GM12872 (cell line): Measurements from ENCODE around the gene SLC22A13.

Source experiments
- TF ChIP-seq, protein P1 (sequence below): IDR thresholded peaks from 3 replicates; pipeline ENCODE4 v1.5.1; 2011; ENCODE audit warnings: low read depth, mild to moderate bottlenecking, low read length, moderate library complexity; ENCODE audit not compliant: insufficient read depth

The SLC22A13 gene

DNA sequence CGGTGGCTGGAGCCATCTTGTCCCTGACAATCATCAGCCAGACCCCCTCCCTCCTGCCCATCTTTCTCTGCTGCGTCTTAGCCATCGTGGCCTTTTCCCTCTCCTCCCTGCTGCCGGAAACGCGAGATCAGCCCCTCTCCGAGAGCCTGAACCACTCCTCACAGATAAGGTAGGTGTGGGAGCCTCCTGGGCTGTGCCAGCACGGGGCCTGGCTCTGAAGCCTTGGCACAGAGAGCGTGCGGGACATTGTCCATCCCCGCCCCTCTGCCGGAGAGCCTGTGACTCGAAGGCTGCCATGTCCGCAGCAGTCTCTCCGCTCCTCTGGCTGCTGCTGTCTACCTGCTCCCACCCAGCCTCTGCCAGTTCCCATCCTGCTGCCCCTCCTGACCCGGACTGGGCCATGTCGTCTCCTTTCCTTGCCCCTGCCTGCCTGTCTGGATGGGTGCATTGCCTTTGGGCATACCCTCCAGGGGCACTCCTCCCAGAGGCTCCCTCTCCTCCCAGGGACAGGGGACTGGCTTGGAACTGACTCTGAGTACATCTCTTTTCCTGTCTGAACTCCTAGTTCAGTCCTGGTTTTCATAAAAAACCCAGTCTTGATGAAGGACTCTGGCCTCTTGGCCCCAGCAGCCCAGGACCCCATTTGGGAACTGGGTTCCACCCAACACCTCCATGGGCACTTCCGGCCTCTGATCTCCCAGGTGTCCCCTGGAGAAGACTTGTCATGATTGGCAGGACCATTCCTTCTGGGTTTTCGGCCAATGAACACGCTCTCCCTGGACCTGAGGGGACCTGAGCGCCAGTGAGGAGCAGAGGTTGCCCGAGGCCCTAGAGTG, 51.0 kb downstream of the SLC22A13 start:
- TF ChIP-seq, protein P1, sequence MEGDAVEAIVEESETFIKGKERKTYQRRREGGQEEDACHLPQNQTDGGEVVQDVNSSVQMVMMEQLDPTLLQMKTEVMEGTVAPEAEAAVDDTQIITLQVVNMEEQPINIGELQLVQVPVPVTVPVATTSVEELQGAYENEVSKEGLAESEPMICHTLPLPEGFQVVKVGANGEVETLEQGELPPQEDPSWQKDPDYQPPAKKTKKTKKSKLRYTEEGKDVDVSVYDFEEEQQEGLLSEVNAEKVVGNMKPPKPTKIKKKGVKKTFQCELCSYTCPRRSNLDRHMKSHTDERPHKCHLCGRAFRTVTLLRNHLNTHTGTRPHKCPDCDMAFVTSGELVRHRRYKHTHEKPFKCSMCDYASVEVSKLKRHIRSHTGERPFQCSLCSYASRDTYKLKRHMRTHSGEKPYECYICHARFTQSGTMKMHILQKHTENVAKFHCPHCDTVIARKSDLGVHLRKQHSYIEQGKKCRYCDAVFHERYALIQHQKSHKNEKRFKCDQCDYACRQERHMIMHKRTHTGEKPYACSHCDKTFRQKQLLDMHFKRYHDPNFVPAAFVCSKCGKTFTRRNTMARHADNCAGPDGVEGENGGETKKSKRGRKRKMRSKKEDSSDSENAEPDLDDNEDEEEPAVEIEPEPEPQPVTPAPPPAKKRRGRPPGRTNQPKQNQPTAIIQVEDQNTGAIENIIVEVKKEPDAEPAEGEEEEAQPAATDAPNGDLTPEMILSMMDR, result no peak

DNA sequence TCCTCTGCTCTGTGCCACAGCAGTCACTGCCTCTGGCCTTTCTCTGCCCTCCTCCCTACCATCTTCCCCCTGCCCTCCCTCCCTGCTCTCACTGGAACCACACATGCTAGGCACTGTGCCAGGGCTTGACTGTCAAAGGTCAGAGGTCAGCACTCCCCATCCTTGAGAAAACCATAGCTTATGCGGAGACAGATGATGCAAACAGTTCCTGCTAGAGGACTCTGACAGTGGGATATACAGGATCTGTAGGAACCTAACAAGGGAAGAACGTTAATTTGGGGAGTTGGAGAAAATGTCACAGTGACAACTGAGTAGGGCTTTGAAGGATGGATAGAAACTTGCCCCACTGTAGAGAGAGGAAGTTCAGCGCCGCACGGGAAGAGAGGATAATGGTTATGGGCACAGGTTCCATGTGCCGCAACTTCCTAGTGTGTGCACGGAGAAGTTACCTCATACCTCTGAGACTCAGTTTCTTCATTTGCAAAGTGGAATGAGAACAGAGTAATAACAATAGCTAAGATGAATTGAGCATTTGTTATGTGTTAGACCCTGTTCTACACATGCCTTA, 51.7 kb downstream of the SLC22A13 start:
- TF ChIP-seq, protein P1, result no peak

- TF ChIP-seq, protein P1, result no peak
Measured at GRCh38 chr3:38318766-38319671, 53.4 kb downstream of the SLC22A13 start.

GRCh38 chr3:38323060-38323459, 57.4 kb downstream of the SLC22A13 start:
- TF ChIP-seq, protein P1, result no peak

DNA sequence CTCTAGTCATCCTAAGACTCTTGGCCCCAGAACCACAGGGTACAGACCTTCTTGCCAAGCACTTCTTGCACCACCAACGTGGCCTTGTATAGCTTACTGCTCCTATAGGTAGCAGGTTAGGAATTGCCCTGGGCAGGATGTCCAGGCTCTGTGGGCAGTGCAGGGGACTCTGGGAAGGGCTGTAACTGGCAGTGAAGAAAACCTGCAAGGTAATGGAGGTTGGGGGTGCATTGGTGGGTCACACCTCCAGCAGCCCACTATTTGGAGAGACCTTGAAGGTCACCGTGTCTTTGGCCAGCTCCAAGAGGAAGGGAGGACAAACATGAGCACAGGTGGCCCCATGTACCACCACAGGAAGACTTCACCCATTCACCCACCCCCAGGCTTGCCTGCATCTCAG, 59.6 kb downstream of the SLC22A13 start:
- TF ChIP-seq, protein P1, result no peak

DNA sequence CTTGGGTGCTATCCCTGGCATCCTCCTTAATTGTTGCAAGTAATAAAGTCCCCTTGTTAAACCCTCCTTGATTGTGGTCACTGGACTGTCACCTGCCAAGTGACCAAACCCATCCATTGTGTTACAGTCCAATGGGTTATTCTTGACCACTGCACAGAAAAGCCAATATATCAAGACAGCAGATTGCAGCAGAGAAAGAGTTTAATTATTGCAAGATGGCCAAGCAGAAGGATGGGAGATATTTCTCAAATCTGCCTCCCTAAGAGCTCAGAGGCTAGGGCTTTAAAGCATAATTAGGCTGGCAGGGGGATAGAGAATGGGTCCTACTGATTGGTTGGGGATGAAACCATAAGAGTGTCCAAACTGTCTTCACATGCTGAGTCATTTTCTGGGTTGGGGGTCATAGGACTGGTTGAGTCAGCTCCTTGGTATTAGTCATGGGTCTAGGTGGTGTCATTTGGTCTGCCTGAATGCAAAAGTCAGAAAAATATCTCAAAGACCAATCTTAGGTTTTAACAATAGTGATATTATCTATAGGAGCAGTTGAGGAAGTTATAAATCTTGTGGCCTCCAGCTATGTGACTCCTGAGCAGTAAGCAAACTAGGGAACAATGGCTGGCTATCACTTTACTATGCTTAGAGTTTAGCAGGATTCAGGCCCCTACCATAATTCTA, 61.9 kb downstream of the SLC22A13 start:
- TF ChIP-seq, protein P1, result no peak
